ENCODE results near the gene FHOD1. TPM values are rescaled to one million over a fixed set of nuclear protein-coding genes. Genes with fewer than 3 reads are reported as not detected.

Gene FHOD1
- total RNA-seq, 2 experiments from 2014 or later = 16.5 to 55.0 TPM

GRCh38 chr16:67275321-67275720, 28.0 kb upstream of the FHOD1 start:
- Histone ChIP-seq H3K36me3 (ENCODE audit: insufficient read depth, low read length) (no peaks in the 10 kb centered on the region), H4K20me1 (ENCODE audit: insufficient read depth, low read length) (no peaks in the 10 kb centered on the region), H2AFZ (ENCODE audit: low read length) (no peak overlapping the region), H3K9me2 (ENCODE audit: insufficient read depth, low read length) (no peaks in the 10 kb centered on the region), H3K4me3 (ENCODE audit: low read depth, low read length, poor library complexity, severe bottlenecking) (no peak overlapping the region), H3K79me2 (ENCODE audit: insufficient read depth, low read depth, low read length) (no peaks in the 10 kb centered on the region), H3K9me3 (ENCODE audit: low read length) (no peaks in the 10 kb centered on the region), H3K27ac (ENCODE audit: low read depth, low read length, poor library complexity, severe bottlenecking) (no peak overlapping the region), H3K4me2 (ENCODE audit: low read length) (no peak overlapping the region), H3K4me1 (ENCODE audit: insufficient read depth, low read length, poor library complexity, severe bottlenecking) (no peaks in the 10 kb centered on the region)
- POLR2A ChIA-PET = no interaction called here
- DNase-seq (ENCODE audit: low spot score) = no peak
- intact Hi-C loops (cut with micrococcal nuclease; ENCODE audit: unreplicated experiment) = loop anchor here (5.0 kb wide), 1 partner anchor 122 kb away; no protein-coding TSS in a partner anchor
- TF ChIP-seq EZH2phosphoT487 (IDR thresholded peaks at IDR 0.05; ENCODE audit: borderline replicate concordance, low read depth, low read length) (no peak), CTCF (conservative IDR thresholded peaks at IDR 0.05; ENCODE audit: low read length) (no peak)
- CTCF ChIA-PET (ENCODE audit: unreplicated experiment) = no interaction called here
- no TSS peak for BruUV-seq (replicated peaks)

GRCh38 chr16:67271446-67271845, 24.2 kb upstream of the FHOD1 start:
- no TSS peak for BruUV-seq (replicated peaks)
- no peaks in the 10 kb centered on the region for H3K9me2 ChIP-seq (ENCODE audit: insufficient read depth, low read length)

GRCh38 chr16:67270931-67271338, 23.7 kb upstream of the FHOD1 start:
- no TSS peak for BruUV-seq (replicated peaks)
- Histone ChIP-seq H4K20me1 (ENCODE audit: insufficient read depth, low read length) (no peaks in the 10 kb centered on the region), H3K4me2 (ENCODE audit: low read length) (no peak overlapping the region), H3K79me2 (ENCODE audit: insufficient read depth, low read depth, low read length) (no peaks in the 10 kb centered on the region), H3K9me2 (ENCODE audit: insufficient read depth, low read length) (no peaks in the 10 kb centered on the region), H3K9me3 (ENCODE audit: low read length) (no peaks in the 10 kb centered on the region), H3K27ac (ENCODE audit: low read depth, low read length, poor library complexity, severe bottlenecking) (no peak overlapping the region), H3K4me1 (ENCODE audit: insufficient read depth, low read length, poor library complexity, severe bottlenecking) (no peaks in the 10 kb centered on the region), H2AFZ (ENCODE audit: low read length) (no peak overlapping the region), H3K36me3 (ENCODE audit: insufficient read depth, low read length) (no peaks in the 10 kb centered on the region), H3K4me3 (ENCODE audit: low read depth, low read length, poor library complexity, severe bottlenecking) (no peak overlapping the region)
- ChIA-PET POLR2A (no interaction called here), CTCF (ENCODE audit: unreplicated experiment) (no interaction called here)
- DNase-seq (ENCODE audit: low spot score) = no peak
- no peak for TF ChIP-seq EZH2phosphoT487 (IDR thresholded peaks at IDR 0.05; ENCODE audit: borderline replicate concordance, low read depth, low read length)
- TF ChIP-seq CTCF (conservative IDR thresholded peaks at IDR 0.05; ENCODE audit: low read length) = no peak
- intact Hi-C loops (cut with micrococcal nuclease; ENCODE audit: unreplicated experiment) = no loop called here

More at GRCh38 chr16:67271446-67271845, 24.2 kb upstream of the FHOD1 start:
- Histone ChIP-seq H3K9me3 (ENCODE audit: low read length) (no peaks in the 10 kb centered on the region), H3K27ac (ENCODE audit: low read depth, low read length, poor library complexity, severe bottlenecking) (no peak overlapping the region), H3K4me2 (ENCODE audit: low read length) (no peak overlapping the region), H2AFZ (ENCODE audit: low read length) (no peak overlapping the region), H3K36me3 (ENCODE audit: insufficient read depth, low read length) (no peaks in the 10 kb centered on the region), H3K79me2 (ENCODE audit: insufficient read depth, low read depth, low read length) (no peaks in the 10 kb centered on the region), H3K4me1 (ENCODE audit: insufficient read depth, low read length, poor library complexity, severe bottlenecking) (no peaks in the 10 kb centered on the region), H3K4me3 (ENCODE audit: low read depth, low read length, poor library complexity, severe bottlenecking) (no peak overlapping the region), H4K20me1 (ENCODE audit: insufficient read depth, low read length) (no peaks in the 10 kb centered on the region)
- TF ChIP-seq CTCF (conservative IDR thresholded peaks at IDR 0.05; ENCODE audit: low read length) = no peak
- TF ChIP-seq EZH2phosphoT487 (IDR thresholded peaks at IDR 0.05; ENCODE audit: borderline replicate concordance, low read depth, low read length) = no peak
- intact Hi-C loops (cut with micrococcal nuclease; ENCODE audit: unreplicated experiment) = no loop called here
- POLR2A ChIA-PET = no interaction called here
- DNase-seq (ENCODE audit: low spot score) = no peak
- CTCF ChIA-PET (ENCODE audit: unreplicated experiment) = no interaction called here

All from OCI-LY7 (cell line).